Activated CD8-positive, alpha-beta memory T cell treated with anti-CD3 and anti-CD28 coated beads, Interleukin-2, amount 50 U/mL, for 4 hours (primary cell): Measurements from ENCODE around the gene RIPPLY3.
"Not testable (repeated sequence)": the region's sequence is repeated elsewhere in the genome, so short reads cannot be mapped to it uniquely, and the experiment has no call there.

Experiments used
- DNase-seq: peaks from one replicate; pipeline ENCODE4 v3.0.0-alpha.2; 2020

The RIPPLY3 gene

GRCh38 chr21:37026499-37026898, 20.0 kb downstream of the RIPPLY3 start:
- DNase-seq = no peak

GRCh38 chr21:37028570-37028969, 22.1 kb downstream of the RIPPLY3 start:
- DNase-seq = no peak

- no peak for DNase-seq
Observed at GRCh38 chr21:37030864-37031263, 24.4 kb downstream of the RIPPLY3 start.

- DNase-seq = no peak
Observed at GRCh38 chr21:37032293-37032692, 25.8 kb downstream of the RIPPLY3 start.

GRCh38 chr21:37032877-37033471, 26.5 kb downstream of the RIPPLY3 start:
- DNase-seq = no peak

GRCh38 chr21:37034394-37034793, 27.9 kb downstream of the RIPPLY3 start:
- DNase-seq = not testable (repeated sequence)

GRCh38 chr21:37036177-37036576, 29.7 kb downstream of the RIPPLY3 start:
- DNase-seq = no peak

GRCh38 chr21:37039411-37040075, 33.0 kb downstream of the RIPPLY3 start:
- no peak for DNase-seq

- no peak for DNase-seq
Observed at GRCh38 chr21:37040212-37040611, 33.7 kb downstream of the RIPPLY3 start.

- DNase-seq = no peak
Observed at GRCh38 chr21:37041706-37042271, 35.3 kb downstream of the RIPPLY3 start.

- no peak for DNase-seq
Observed at GRCh38 chr21:37043818-37044217, 37.3 kb downstream of the RIPPLY3 start.

- no peak for DNase-seq
Observed at GRCh38 chr21:37044643-37045042, 38.1 kb downstream of the RIPPLY3 start.

- no peak for DNase-seq
Observed at GRCh38 chr21:37045149-37045548, 38.6 kb downstream of the RIPPLY3 start.

- no peak for DNase-seq
Observed at GRCh38 chr21:37045556-37045955, 39.1 kb downstream of the RIPPLY3 start.

GRCh38 chr21:37047079-37047478, 40.6 kb downstream of the RIPPLY3 start:
- DNase-seq = no peak

- not testable (repeated sequence) for DNase-seq
Observed at GRCh38 chr21:37049741-37050140, 43.2 kb downstream of the RIPPLY3 start.

- no peak for DNase-seq
Observed at GRCh38 chr21:37055271-37055855, 48.9 kb downstream of the RIPPLY3 start.

GRCh38 chr21:37057614-37058013, 51.1 kb downstream of the RIPPLY3 start:
- no peak for DNase-seq

GRCh38 chr21:37058261-37058660, 51.8 kb downstream of the RIPPLY3 start:
- DNase-seq = no peak

GRCh38 chr21:37059181-37059580, 52.7 kb downstream of the RIPPLY3 start:
- no peak for DNase-seq

GRCh38 chr21:37060296-37060695, 53.8 kb downstream of the RIPPLY3 start:
- DNase-seq = no peak

- no peak for DNase-seq
Observed at GRCh38 chr21:37061926-37062592, 55.6 kb downstream of the RIPPLY3 start.

- DNase-seq = no peak
Observed at GRCh38 chr21:37062593-37062935, 56.1 kb downstream of the RIPPLY3 start.

GRCh38 chr21:37063433-37063832, 56.9 kb downstream of the RIPPLY3 start:
- no peak for DNase-seq
